GM18870 (cell line): ENCODE measurements around the gene GLT1D1.
A peak's percentile ranks its signal among the peaks of the same experiment; 100 is the strongest.
"Not testable (repeated sequence)": the region's sequence is repeated elsewhere in the genome, so short reads cannot be mapped to it uniquely, and the experiment has no call there.

Experiments
- ATAC-seq: cut with Tn5 transposase; IDR thresholded peaks from one replicate; pipeline ENCODE4 v1.9.1; 2021; ENCODE audit warnings: moderate library complexity; ENCODE audit not compliant: unreplicated experiment

GLT1D1 gene

GRCh38 chr12:128820253-128820652 is 33.0 kb upstream of the GLT1D1 start:
- no peak for ATAC-seq

- ATAC-seq: peak; percentile 53
Measured at GRCh38 chr12:128820723-128821432, 32.4 kb upstream of the GLT1D1 start.

GRCh38 chr12:128823216-128823915 is 29.9 kb upstream of the GLT1D1 start:
- peak; percentile 19 for ATAC-seq

- peak; percentile 75 for ATAC-seq
Measured at GRCh38 chr12:128823916-128824839, 29.1 kb upstream of the GLT1D1 start, which contains the start of gene SLC15A4. Gene SLC15A4 (minus strand): TSS chr12:128823958. CDS start chr12:128823943, 15 bp downstream.

- ATAC-seq: no peak
Measured at GRCh38 chr12:128825835-128826234, 27.4 kb upstream of the GLT1D1 start.

GRCh38 chr12:128827724-128828123 is 25.6 kb upstream of the GLT1D1 start:
- ATAC-seq: no peak

- ATAC-seq: peak; percentile 92
Measured at GRCh38 chr12:128829861-128830504, 23.3 kb upstream of the GLT1D1 start.

GRCh38 chr12:128830505-128830893 is 22.8 kb upstream of the GLT1D1 start:
- ATAC-seq: peak; percentile 58

GRCh38 chr12:128833418-128833817 is 19.9 kb upstream of the GLT1D1 start:
- no peak for ATAC-seq

- not testable (repeated sequence) for ATAC-seq
Measured at GRCh38 chr12:128839885-128840284, 13.4 kb upstream of the GLT1D1 start.

- peak; percentile 87 for ATAC-seq
Measured at GRCh38 chr12:128840862-128841468, 12.3 kb upstream of the GLT1D1 start.

- ATAC-seq: no peak
Measured at GRCh38 chr12:128842579-128842978, 10.7 kb upstream of the GLT1D1 start.

GRCh38 chr12:128843538-128843937 is 9.7 kb upstream of the GLT1D1 start:
- ATAC-seq: no peak

- ATAC-seq: no peak
Measured at GRCh38 chr12:128844031-128844635, 9.1 kb upstream of the GLT1D1 start.

GRCh38 chr12:128846671-128847070 is 6.6 kb upstream of the GLT1D1 start:
- not testable (repeated sequence) for ATAC-seq

- ATAC-seq: no peak
Measured at GRCh38 chr12:128848371-128848770, 4.9 kb upstream of the GLT1D1 start.

GRCh38 chr12:128849806-128850205 is 3.5 kb upstream of the GLT1D1 start:
- not testable (repeated sequence) for ATAC-seq

GRCh38 chr12:128850400-128850799 is 2.9 kb upstream of the GLT1D1 start:
- ATAC-seq: no peak

GRCh38 chr12:128851429-128851828 is 1.8 kb upstream of the GLT1D1 start:
- not testable (repeated sequence) for ATAC-seq
